Retina (tissue), 1 donor: Measurements from ENCODE around the gene UBA3.
A peak's percentile ranks its signal among the peaks of the same experiment; 100 is the strongest.

Source experiments
- DNase-seq: peaks from one replicate; pipeline ENCODE4 v3.0.0-alpha.2; 2016

The UBA3 gene

GRCh38 chr3:69080233-69080920, at the start of gene UBA3:
Gene UBA3 (minus strand): TSS chr3:69080365. CDS start chr3:69080353, 12 bp downstream.
- DNase-seq: peak; percentile 62

- no peak for DNase-seq
Measured at GRCh38 chr3:69129531-69129930, 49.4 kb upstream of the UBA3 start.

GRCh38 chr3:69128509-69128908, 48.3 kb upstream of the UBA3 start:
- no peak for DNase-seq

GRCh38 chr3:69126999-69127398, 46.8 kb upstream of the UBA3 start:
- DNase-seq: no peak

GRCh38 chr3:69126216-69126615, 46.1 kb upstream of the UBA3 start:
- DNase-seq: no peak

- DNase-seq: no peak
Measured at GRCh38 chr3:69122403-69122802, 42.2 kb upstream of the UBA3 start, which contains the start of gene LMOD3. Gene LMOD3 (minus strand): TSS chr3:69122595. CDS start chr3:69122386, 209 bp downstream.

- peak; percentile 13 for DNase-seq
Measured at GRCh38 chr3:69121950-69122349, 41.8 kb upstream of the UBA3 start.

GRCh38 chr3:69121513-69121912, 41.3 kb upstream of the UBA3 start:
- no peak for DNase-seq

GRCh38 chr3:69120879-69121464, 40.8 kb upstream of the UBA3 start:
- peak; percentile 65 for DNase-seq

GRCh38 chr3:69119681-69120080, 39.5 kb upstream of the UBA3 start:
- no peak for DNase-seq

GRCh38 chr3:69119138-69119537, 39.0 kb upstream of the UBA3 start:
- DNase-seq: no peak

GRCh38 chr3:69118555-69118954, 38.4 kb upstream of the UBA3 start:
- no peak for DNase-seq

- DNase-seq: no peak
Measured at GRCh38 chr3:69116897-69117296, 36.7 kb upstream of the UBA3 start.

- DNase-seq: no peak
Measured at GRCh38 chr3:69116162-69116561, 36.0 kb upstream of the UBA3 start.

- no peak for DNase-seq
Measured at GRCh38 chr3:69115731-69116130, 35.6 kb upstream of the UBA3 start.

- DNase-seq: no peak
Measured at GRCh38 chr3:69113536-69113935, 33.4 kb upstream of the UBA3 start.

GRCh38 chr3:69110941-69111546, 30.9 kb upstream of the UBA3 start:
- no peak for DNase-seq

- DNase-seq: no peak
Measured at GRCh38 chr3:69108811-69109210, 28.6 kb upstream of the UBA3 start.

GRCh38 chr3:69107841-69108240, 27.7 kb upstream of the UBA3 start:
- no peak for DNase-seq

GRCh38 chr3:69105320-69105719, 25.2 kb upstream of the UBA3 start:
- DNase-seq: no peak

GRCh38 chr3:69104586-69104985, 24.4 kb upstream of the UBA3 start:
- DNase-seq: no peak

- no peak for DNase-seq
Measured at GRCh38 chr3:69103123-69103522, 23.0 kb upstream of the UBA3 start.

- DNase-seq: no peak
Measured at GRCh38 chr3:69102384-69102783, 22.2 kb upstream of the UBA3 start.

- no peak for DNase-seq
Measured at GRCh38 chr3:69099576-69099975, 19.4 kb upstream of the UBA3 start.
